ENCODE measurements around the gene CD2AP.
"Not testable (repeated sequence)": the region's sequence is repeated elsewhere in the genome, so short reads cannot be mapped to it uniquely, and the experiment has no call there.

Gene CD2AP

GRCh38 chr6:47502920-47503319 lies 25.3 kb downstream of the CD2AP start:
- DNase-seq, result no peak

- no peak for DNase-seq
These were observed 32.3 kb downstream of the CD2AP start for GRCh38 chr6:47509937-47510336.

GRCh38 chr6:47512872-47513271 lies 35.3 kb downstream of the CD2AP start:
- no peak for DNase-seq

GRCh38 chr6:47519279-47519678 lies 41.7 kb downstream of the CD2AP start:
- DNase-seq, result no peak

GRCh38 chr6:47520282-47520681 lies 42.7 kb downstream of the CD2AP start:
- DNase-seq, result no peak

- DNase-seq, result no peak
These were observed 44.4 kb downstream of the CD2AP start for GRCh38 chr6:47521961-47522360.

GRCh38 chr6:47524136-47524845 lies 46.7 kb downstream of the CD2AP start:
- DNase-seq, result peak; percentile 65

GRCh38 chr6:47525330-47526057 lies 47.9 kb downstream of the CD2AP start:
- DNase-seq, result no peak

- no peak for DNase-seq
These were observed 49.7 kb downstream of the CD2AP start for GRCh38 chr6:47527274-47527673.

- no peak for DNase-seq
These were observed 52.1 kb downstream of the CD2AP start for GRCh38 chr6:47529734-47530133.

- DNase-seq, result no peak
These were observed 55.5 kb downstream of the CD2AP start for GRCh38 chr6:47532981-47533585.

- DNase-seq, result no peak
These were observed 56.5 kb downstream of the CD2AP start for GRCh38 chr6:47534063-47534462.

- DNase-seq, result no peak
These were observed 58.0 kb downstream of the CD2AP start for GRCh38 chr6:47535316-47536225.

- DNase-seq, result no peak
These were observed 59.3 kb downstream of the CD2AP start for GRCh38 chr6:47536816-47537401.

- no peak for DNase-seq
These were observed 67.6 kb downstream of the CD2AP start for GRCh38 chr6:47545223-47545622.

GRCh38 chr6:47551670-47552069 lies 74.1 kb downstream of the CD2AP start:
- no peak for DNase-seq

GRCh38 chr6:47552319-47552718 lies 74.7 kb downstream of the CD2AP start:
- no peak for DNase-seq

- DNase-seq, result not testable (repeated sequence)
These were observed 75.7 kb downstream of the CD2AP start for GRCh38 chr6:47553243-47553642.

- DNase-seq, result not testable (repeated sequence)
These were observed 78.9 kb downstream of the CD2AP start for GRCh38 chr6:47556459-47556858.

- no peak for DNase-seq
These were observed 85.6 kb downstream of the CD2AP start for GRCh38 chr6:47563162-47563561.

GRCh38 chr6:47566602-47567001 lies 89.0 kb downstream of the CD2AP start:
- DNase-seq, result not testable (repeated sequence)

GRCh38 chr6:47567586-47567985 lies 90.0 kb downstream of the CD2AP start:
- DNase-seq, result no peak
